Measurements from ENCODE around the gene KRTAP27-1.

DNA sequence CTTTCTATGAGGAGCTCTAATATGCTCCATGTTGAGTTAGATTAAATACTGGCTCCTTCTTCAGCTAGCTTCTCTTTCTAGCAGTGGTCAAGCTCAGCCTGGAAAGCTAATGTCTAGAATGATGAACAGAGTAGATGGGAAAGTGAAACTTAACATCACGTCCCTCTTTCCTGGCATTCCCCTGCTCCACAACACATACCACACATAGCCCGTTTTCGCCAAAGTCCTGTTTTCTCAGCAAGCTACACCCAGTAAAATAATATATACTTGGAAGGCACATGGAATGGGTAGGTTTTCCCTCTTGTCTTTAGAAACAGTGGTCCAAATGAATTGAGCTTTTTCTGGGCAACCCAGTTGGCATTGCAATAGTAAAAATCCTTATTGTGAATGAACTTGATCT is 3.8 kb downstream of the KRTAP27-1 start:
- TF ChIP-seq, protein P1, sequence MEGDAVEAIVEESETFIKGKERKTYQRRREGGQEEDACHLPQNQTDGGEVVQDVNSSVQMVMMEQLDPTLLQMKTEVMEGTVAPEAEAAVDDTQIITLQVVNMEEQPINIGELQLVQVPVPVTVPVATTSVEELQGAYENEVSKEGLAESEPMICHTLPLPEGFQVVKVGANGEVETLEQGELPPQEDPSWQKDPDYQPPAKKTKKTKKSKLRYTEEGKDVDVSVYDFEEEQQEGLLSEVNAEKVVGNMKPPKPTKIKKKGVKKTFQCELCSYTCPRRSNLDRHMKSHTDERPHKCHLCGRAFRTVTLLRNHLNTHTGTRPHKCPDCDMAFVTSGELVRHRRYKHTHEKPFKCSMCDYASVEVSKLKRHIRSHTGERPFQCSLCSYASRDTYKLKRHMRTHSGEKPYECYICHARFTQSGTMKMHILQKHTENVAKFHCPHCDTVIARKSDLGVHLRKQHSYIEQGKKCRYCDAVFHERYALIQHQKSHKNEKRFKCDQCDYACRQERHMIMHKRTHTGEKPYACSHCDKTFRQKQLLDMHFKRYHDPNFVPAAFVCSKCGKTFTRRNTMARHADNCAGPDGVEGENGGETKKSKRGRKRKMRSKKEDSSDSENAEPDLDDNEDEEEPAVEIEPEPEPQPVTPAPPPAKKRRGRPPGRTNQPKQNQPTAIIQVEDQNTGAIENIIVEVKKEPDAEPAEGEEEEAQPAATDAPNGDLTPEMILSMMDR (IDR thresholded peaks at IDR 0.05; ENCODE audit: low read depth, low read length, poor library complexity, severe bottlenecking): no peak
- no peak for TF ChIP-seq EZH2phosphoT487 (IDR thresholded peaks at IDR 0.05; ENCODE audit: borderline replicate concordance, low read length)
